Measurements from ENCODE around the gene MTNR1B. TPM values are rescaled to one million over a fixed set of nuclear protein-coding genes. Genes with fewer than 3 reads are reported as not detected.

Gene MTNR1B
- total RNA-seq = not detected

- ChIA-PET CTCF (no interaction called here), POLR2A (no interaction called here)
- no peaks in the 10 kb centered on the region for H3K9me3 Mint-ChIP-seq
- no peaks in the 10 kb centered on the region for H3K36me3 Mint-ChIP-seq (ENCODE audit: low read depth)
- no peak within 1 kb of the TSS for H3K4me3 Mint-ChIP-seq
- H3K27ac Mint-ChIP-seq = no peak within 1 kb of the TSS
- peaks cover 6% of the 10 kb centered on the region for H3K27me3 Mint-ChIP-seq
- H3K4me1 Mint-ChIP-seq = no peaks in the 10 kb centered on the region
- DNase-seq = no peak
Observed at GRCh38 chr11:92969634-92970347, at the start of gene MTNR1B. Gene MTNR1B, plus strand, starts transcription at chr11:92969651. Its CDS starts 75 bp downstream, at chr11:92969726.

GRCh38 chr11:92920331-92920730 lies 49.1 kb upstream of the MTNR1B start:
- peaks cover 2% of the 10 kb centered on the region for H3K9me3 Mint-ChIP-seq
- H3K36me3 Mint-ChIP-seq (ENCODE audit: low read depth) = no peaks in the 10 kb centered on the region

GRCh38 chr11:92922731-92923130 lies 46.7 kb upstream of the MTNR1B start:
- Mint-ChIP-seq H3K4me1 (no peaks in the 10 kb centered on the region), H3K27ac (no peak overlapping the region), H3K4me3 (no peak overlapping the region), H3K9me3 (peaks cover 7% of the 10 kb centered on the region), H3K27me3 (no peaks in the 10 kb centered on the region), H3K36me3 (ENCODE audit: low read depth) (no peaks in the 10 kb centered on the region)
- POLR2A ChIA-PET = no interaction called here
- CTCF ChIA-PET = no interaction called here
- DNase-seq = no peak

More at GRCh38 chr11:92920331-92920730, 49.1 kb upstream of the MTNR1B start:
- H3K4me3 Mint-ChIP-seq = peak overlapping the region; percentile 3
- H3K27me3 Mint-ChIP-seq = no peaks in the 10 kb centered on the region
- H3K27ac Mint-ChIP-seq = no peak overlapping the region
- DNase-seq = no peak
- POLR2A ChIA-PET = no interaction called here
- CTCF ChIA-PET = no interaction called here
- H3K4me1 Mint-ChIP-seq = no peaks in the 10 kb centered on the region

- Mint-ChIP-seq H3K4me3 (no peak overlapping the region), H3K27ac (no peak overlapping the region), H3K4me1 (no peaks in the 10 kb centered on the region), H3K36me3 (ENCODE audit: low read depth) (no peaks in the 10 kb centered on the region), H3K9me3 (peaks cover 10% of the 10 kb centered on the region), H3K27me3 (no peaks in the 10 kb centered on the region)
- ChIA-PET CTCF (no interaction called here), POLR2A (no interaction called here)
- DNase-seq = no peak
Observed at GRCh38 chr11:92929246-92929645, 40.2 kb upstream of the MTNR1B start.

- DNase-seq = no peak
- Mint-ChIP-seq H3K4me3 (no peak overlapping the region), H3K4me1 (no peaks in the 10 kb centered on the region), H3K27ac (no peak overlapping the region), H3K36me3 (ENCODE audit: low read depth) (no peaks in the 10 kb centered on the region), H3K27me3 (no peaks in the 10 kb centered on the region), H3K9me3 (peaks cover 10% of the 10 kb centered on the region)
- ChIA-PET CTCF (no interaction called here), POLR2A (no interaction called here)
Observed at GRCh38 chr11:92929653-92930052, 39.8 kb upstream of the MTNR1B start.

GRCh38 chr11:92931746-92932422 lies 37.6 kb upstream of the MTNR1B start:
- no peaks in the 10 kb centered on the region for H3K36me3 Mint-ChIP-seq (ENCODE audit: low read depth)
- ChIA-PET POLR2A (no interaction called here), CTCF (no interaction called here)
- no peak for DNase-seq
- H3K9me3 Mint-ChIP-seq = peaks cover 2% of the 10 kb centered on the region
- no peak overlapping the region for H3K27ac Mint-ChIP-seq
- no peaks in the 10 kb centered on the region for H3K4me1 Mint-ChIP-seq
- H3K4me3 Mint-ChIP-seq = no peak overlapping the region
- H3K27me3 Mint-ChIP-seq = no peaks in the 10 kb centered on the region

- no peak for DNase-seq
- ChIA-PET CTCF (no interaction called here), POLR2A (no interaction called here)
- H3K36me3 Mint-ChIP-seq (ENCODE audit: low read depth) = no peaks in the 10 kb centered on the region
- H3K9me3 Mint-ChIP-seq = no peaks in the 10 kb centered on the region
- no peak overlapping the region for H3K27ac Mint-ChIP-seq
- H3K27me3 Mint-ChIP-seq = peaks cover 4% of the 10 kb centered on the region
- H3K4me3 Mint-ChIP-seq = no peak overlapping the region
- no peaks in the 10 kb centered on the region for H3K4me1 Mint-ChIP-seq
Observed at GRCh38 chr11:92939305-92939704, 30.1 kb upstream of the MTNR1B start.

GRCh38 chr11:92941676-92942571 lies 27.5 kb upstream of the MTNR1B start:
- no peaks in the 10 kb centered on the region for H3K36me3 Mint-ChIP-seq (ENCODE audit: low read depth)
- H3K4me1 Mint-ChIP-seq = no peaks in the 10 kb centered on the region
- no peak overlapping the region for H3K4me3 Mint-ChIP-seq
- peaks cover 4% of the 10 kb centered on the region for H3K27me3 Mint-ChIP-seq
- no peak overlapping the region for H3K27ac Mint-ChIP-seq
- H3K9me3 Mint-ChIP-seq = no peaks in the 10 kb centered on the region
- CTCF ChIA-PET = interaction anchor here (0.6 to 2.7 kb wide), 9 partner anchors 9 to 711 kb away, joined by 3 to 24 read pairs (median 4); partner anchors contain the start of gene SLC36A4
- peak; percentile 19 for DNase-seq
- POLR2A ChIA-PET = no interaction called here

GRCh38 chr11:92946707-92947106 lies 22.7 kb upstream of the MTNR1B start:
- Mint-ChIP-seq H3K27me3 (peaks cover 2% of the 10 kb centered on the region), H3K36me3 (ENCODE audit: low read depth) (no peaks in the 10 kb centered on the region), H3K4me1 (no peaks in the 10 kb centered on the region), H3K4me3 (no peak overlapping the region), H3K27ac (no peak overlapping the region), H3K9me3 (peaks cover 4% of the 10 kb centered on the region)
- POLR2A ChIA-PET = no interaction called here
- CTCF ChIA-PET = no interaction called here
- DNase-seq = no peak

GRCh38 chr11:92948116-92948515 lies 21.3 kb upstream of the MTNR1B start:
- no peak for DNase-seq
- Mint-ChIP-seq H3K4me3 (no peak overlapping the region), H3K27me3 (no peaks in the 10 kb centered on the region), H3K36me3 (ENCODE audit: low read depth) (no peaks in the 10 kb centered on the region), H3K27ac (no peak overlapping the region), H3K4me1 (no peaks in the 10 kb centered on the region), H3K9me3 (peaks cover 4% of the 10 kb centered on the region)
- CTCF ChIA-PET = no interaction called here
- POLR2A ChIA-PET = no interaction called here

- CTCF ChIA-PET = no interaction called here
- Mint-ChIP-seq H3K27me3 (no peaks in the 10 kb centered on the region), H3K27ac (no peak overlapping the region), H3K9me3 (peaks cover 1% of the 10 kb centered on the region), H3K4me3 (no peak overlapping the region), H3K4me1 (no peaks in the 10 kb centered on the region), H3K36me3 (ENCODE audit: low read depth) (no peaks in the 10 kb centered on the region)
- DNase-seq = no peak
- POLR2A ChIA-PET = no interaction called here
Observed at GRCh38 chr11:92954003-92954402, 15.4 kb upstream of the MTNR1B start.

GRCh38 chr11:92955860-92956259 lies 13.6 kb upstream of the MTNR1B start:
- no peak overlapping the region for H3K4me3 Mint-ChIP-seq
- no peak overlapping the region for H3K27ac Mint-ChIP-seq
- H3K27me3 Mint-ChIP-seq = no peaks in the 10 kb centered on the region
- DNase-seq = no peak
- ChIA-PET CTCF (interaction anchor here (1.4 kb wide), 1 partner anchor 14 kb away, joined by 4 read pairs; no protein-coding TSS in a partner anchor), POLR2A (no interaction called here)
- H3K36me3 Mint-ChIP-seq (ENCODE audit: low read depth) = no peaks in the 10 kb centered on the region
- no peaks in the 10 kb centered on the region for H3K4me1 Mint-ChIP-seq
- H3K9me3 Mint-ChIP-seq = no peaks in the 10 kb centered on the region

GRCh38 chr11:92960886-92961285 lies 8.6 kb upstream of the MTNR1B start:
- Mint-ChIP-seq H3K4me1 (no peaks in the 10 kb centered on the region), H3K27me3 (no peaks in the 10 kb centered on the region), H3K9me3 (no peaks in the 10 kb centered on the region), H3K27ac (no peak overlapping the region), H3K36me3 (ENCODE audit: low read depth) (no peaks in the 10 kb centered on the region), H3K4me3 (no peak overlapping the region)
- no peak for DNase-seq
- CTCF ChIA-PET = no interaction called here
- POLR2A ChIA-PET = no interaction called here

Data from activated CD4-positive, alpha-beta memory T cell treated with anti-CD3 and anti-CD28 coated beads, Interleukin-2, amount 10 ng/mL, durations not matched to agents 7 days and 5 days (primary cell).